Measurements from ENCODE around the gene ARHGAP36. TPM values are rescaled to one million over a fixed set of nuclear protein-coding genes. Genes with fewer than 3 reads are reported as not detected.

Gene ARHGAP36
- polyA plus RNA-seq, 2 of the 4 experiments (the other 2 are of a cell fraction) = not detected

- Histone ChIP-seq H3K4me3 (no peak overlapping the region), H3K4me1 (no peaks in the 10 kb centered on the region), H3K27ac (no peak overlapping the region), H3K4me2 (no peak overlapping the region), H3K9me3 (no peaks in the 10 kb centered on the region)
- FAIRE-seq = no peak
- ChIA-PET CTCF (interaction anchor here (1.2 to 4.4 kb wide), 2 partner anchors 561 to 566 kb away, joined by 3 to 22 read pairs; no protein-coding TSS in a partner anchor), POLR2A (no interaction called here)
- DNase-seq (ENCODE audit: low read depth in 1 of 2, low spot score in 1 of 2) = no peak
- ATAC-seq = no peak
- TF ChIP-seq REST (IDR thresholded peaks at IDR 0.05) = peak; percentile 79; the same call in 1 of the 2 replicates
- no peak for TF ChIP-seq HOXB5 (CRISPR knock-in tag; IDR thresholded peaks at IDR 0.05)
- WGBS (ENCODE audit: missing lambda C conversion rate) = 17% methylated on average over 3 of the region's 3 CpGs
These were observed 8.1 kb downstream of the ARHGAP36 start for GRCh38 chrX:131066237-131066636.

- no peaks in the 10 kb centered on the region for H3K4me1 ChIP-seq
- ChIA-PET POLR2A (no interaction called here), CTCF (interaction anchor here (0.9 to 4.4 kb wide), 2 partner anchors 12 to 565 kb away, joined by 3 to 22 read pairs; no protein-coding TSS in a partner anchor)
- no peak overlapping the region for H3K4me3 ChIP-seq
- no peak for TF ChIP-seq POLR2A (IDR thresholded peaks at IDR 0.05; ENCODE audit: low read length)
- no peak for TF ChIP-seq NFE2L2 (conservative IDR thresholded peaks at IDR 0.05; ENCODE audit: low read length)
- no peak for TF ChIP-seq RNF2 (IDR thresholded peaks at IDR 0.05; ENCODE audit: borderline replicate concordance, low read depth)
- no peak for TF ChIP-seq HDAC2 (IDR thresholded peaks at IDR 0.05)
- TF ChIP-seq BCL3 (IDR thresholded peaks at IDR 0.05) = no peak
- TF ChIP-seq ZC3H11A (IDR thresholded peaks at IDR 0.05) = no peak
- no peak for TF ChIP-seq NR3C1 (IDR thresholded peaks at IDR 0.05)
- no peak for TF ChIP-seq KDM5A (IDR thresholded peaks at IDR 0.05)
- H3K4me2 ChIP-seq = no peak overlapping the region
- no peak for DNase-seq (ENCODE audit: low read depth in 1 of 2, low spot score in 1 of 2)
- 57% methylated on average over 18 of the region's 19 CpGs for WGBS (ENCODE audit: missing lambda C conversion rate)
- no peak overlapping the region for H3K27ac ChIP-seq
- FAIRE-seq = no peak
- no peaks in the 10 kb centered on the region for H3K9me3 ChIP-seq
- ATAC-seq = no peak
These were observed 9.1 kb downstream of the ARHGAP36 start for GRCh38 chrX:131067216-131067615.

- TF ChIP-seq RNF2 (IDR thresholded peaks at IDR 0.05; ENCODE audit: borderline replicate concordance, low read depth) (no peak), KDM1A (IDR thresholded peaks at IDR 0.05; ENCODE audit: low read depth) (no peak), POLR2AphosphoS2 (conservative IDR thresholded peaks at IDR 0.05; ENCODE audit: low read length) (no peak), PHF8 (IDR thresholded peaks at IDR 0.05; ENCODE audit: borderline replicate concordance, low read depth) (no peak), USF2 (IDR thresholded peaks at IDR 0.05) (no peak), ZFP36 (IDR thresholded peaks at IDR 0.05; ENCODE audit: borderline replicate concordance, partially characterized antibody) (no peak), CBX2 (IDR thresholded peaks at IDR 0.05; ENCODE audit: borderline replicate concordance, low read depth) (no peak), HMGXB4 (CRISPR knock-in tag; IDR thresholded peaks at IDR 0.05; ENCODE audit: borderline replicate concordance) (no peak), KDM5A (IDR thresholded peaks at IDR 0.05) (no peak), JUN (IDR thresholded peaks at IDR 0.05) (no peak), NFE2L2 (conservative IDR thresholded peaks at IDR 0.05; ENCODE audit: low read length) (no peak), RCOR1 (IDR thresholded peaks at IDR 0.05; ENCODE audit: low read depth, low read length) (no peak)
- FAIRE-seq (no peak), ATAC-seq (no peak), DNase-seq (ENCODE audit: low read depth in 1 of 2, low spot score in 1 of 2) (no peak)
- H3K4me2 ChIP-seq = peak overlapping the region; percentile 67
- no peak overlapping the region; the same call in 2 of the 3 replicates for H3K4me3 ChIP-seq
- H3K4me1 ChIP-seq = no peaks in the 10 kb centered on the region
- no peaks in the 10 kb centered on the region for H3K9me3 ChIP-seq
- H3K27ac ChIP-seq = no peak overlapping the region
- CTCF ChIA-PET = interaction anchor here (0.6 to 4.4 kb wide), 17 partner anchors 8 to 1304 kb away, joined by 3 to 22 read pairs (median 4); no protein-coding TSS in a partner anchor
- WGBS (ENCODE audit: missing lambda C conversion rate) = 44% methylated on average over 35 of the region's 41 CpGs
- POLR2A ChIA-PET = no interaction called here
These were observed 9.9 kb downstream of the ARHGAP36 start for GRCh38 chrX:131067846-131068745.

All from A549 (cell line).